ENCODE results near the gene RBM3. TPM values are rescaled to one million over a fixed set of nuclear protein-coding genes. Genes with fewer than 3 reads are reported as not detected.

Gene RBM3
- total and polyA plus RNA-seq, 2 of the 8 experiments (the other 6 are each of a cell fraction or from before 2014, with no cell fraction given), result 99.6 to 164 TPM

- Histone ChIP-seq H3K4me2 (ENCODE audit: insufficient read depth in 1 of 2, low read depth in 2 of 2, low read length in 2 of 2) (no peak overlapping the region), H4K5ac (ENCODE audit: insufficient read length, low read depth, low read length) (no peak overlapping the region), H3K36me3 (ENCODE audit: control insufficient read depth in 2 of 4, insufficient read depth in 4 of 4, low read length in 3 of 4) (no peaks in the 10 kb centered on the region), H3K18ac (ENCODE audit: extremely low read depth, low read length) (no peak overlapping the region), H3K4me1 (replicated peaks in 1 of 4; ENCODE audit: control insufficient read depth in 3 of 4, insufficient read depth in 4 of 4, low read length in 3 of 4) (no peaks in the 10 kb centered on the region), H3K27ac (ENCODE audit: low read depth, low read length) (no peak overlapping the region), H4K91ac (replicated peaks; ENCODE audit: insufficient read length, low read length) (no peak overlapping the region), H4K20me1 (replicated peaks in 1 of 2; ENCODE audit: control insufficient read depth in 1 of 2, insufficient read depth in 2 of 2, low read length in 2 of 2) (no peaks in the 10 kb centered on the region), H2BK15ac (ENCODE audit: low read length) (no peak overlapping the region), H3K4me3 (ENCODE audit: extremely low read depth in 1 of 4, insufficient read depth in 2 of 4, low read depth in 3 of 4, low read length in 4 of 4) (no peak overlapping the region), H4K8ac (ENCODE audit: extremely low read depth, insufficient read depth, low read length) (no peak overlapping the region), H3K56ac (replicated peaks; ENCODE audit: insufficient read length, low read depth, low read length) (no peak overlapping the region), H3K9ac (replicated peaks in 1 of 4; ENCODE audit: extremely low read depth in 1 of 4, low read depth in 3 of 4, low read length in 3 of 4) (no peak overlapping the region), H2BK120ac (replicated peaks; ENCODE audit: low read depth, low read length) (no peak overlapping the region), H3K23ac (ENCODE audit: insufficient read length) (no peak overlapping the region), H3K79me1 (ENCODE audit: low read depth, low read length) (no peaks in the 10 kb centered on the region), H2BK12ac (ENCODE audit: low read depth, low read length) (no peak overlapping the region), H3K9me3 (ENCODE audit: insufficient read depth in 2 of 2, low read depth in 1 of 2, low read length in 1 of 2) (no peaks in the 10 kb centered on the region), H3K23me2 (ENCODE audit: low read depth, low read length) (no peaks in the 10 kb centered on the region), H3K14ac (ENCODE audit: insufficient read length) (no peak overlapping the region), H3K4ac (replicated peaks; ENCODE audit: insufficient read length, low read depth, low read length) (no peak overlapping the region), H2BK5ac (ENCODE audit: low read depth, low read length) (no peak overlapping the region), H2AFZ (ENCODE audit: low read length) (no peak overlapping the region), H2AK5ac (ENCODE audit: low read depth, low read length) (no peak overlapping the region), H3K79me2 (ENCODE audit: control insufficient read depth in 1 of 2, insufficient read depth in 2 of 2, low read length in 2 of 2) (no peaks in the 10 kb centered on the region), H3K27me3 (replicated peaks in 1 of 4; ENCODE audit: control insufficient read depth in 3 of 4, extremely low read depth in 1 of 4, insufficient read depth in 3 of 4, low read length in 3 of 4) (no peaks in the 10 kb centered on the region), H2BK20ac (ENCODE audit: low read length) (no peak overlapping the region)
- no peak for TF ChIP-seq GABPA (IDR thresholded peaks at IDR 0.05; ENCODE audit: borderline replicate concordance, insufficient read depth, low read length)
- FAIRE-seq (no peak), DNase-seq (ENCODE audit: low read depth in 1 of 2, low spot score in 2 of 2) (no peak)
- ChIA-PET CTCF (ENCODE audit: partially characterized antibody) (no interaction called here), POLR2A (ENCODE audit: partially characterized antibody) (interaction anchor here (1.8 kb wide), 1 partner anchor 10 kb away, joined by 9 read pairs; the partner anchor contains the start of gene RBM3)
- WGBS, 2 experiments (ENCODE audit: extremely low coverage in 1 of 2, insufficient coverage in 1 of 2, insufficient read length in 1 of 2, insufficient replicate concordance in 2 of 2, low coverage in 1 of 2, low lambda C conversion rate in 2 of 2, missing lambda C conversion rate in 1 of 2), result 72% methylated on average over 2 of the region's 2 CpGs; no CpG with 5 or more reads in 1 of the 2 experiments
These were observed 10.4 kb downstream of the RBM3 start for GRCh38 chrX:48584698-48585097.
